HEK293 (cell line): ENCODE measurements around the gene PLIN4.
A peak's percentile ranks its signal among the peaks of the same experiment; 100 is the strongest.
"Not testable (repeated sequence)": the region's sequence is repeated elsewhere in the genome, so short reads cannot be mapped to it uniquely, and the experiment has no call there.

Source experiments
- CTCF ChIA-PET: fragments of 350-600 bp; formaldehyde crosslinking; extraction: SDS; loops from one replicate; lab custom pipeline; 2021; ENCODE audit warnings: antibody characterized with exemption; lab: Yijun Ruan, JAX
- POLR2A ChIA-PET: fragments of 300-600 bp; formaldehyde crosslinking; extraction: SDS; loops from one replicate; lab custom pipeline; 2020; ENCODE audit warnings: antibody characterized with exemption, inconsistent platforms; lab: Yijun Ruan, JAX
- H3K27ac ChIP-seq: fragments of 200-500 bp; sonication (Bioruptor generic); 2 replicates; pipeline ENCODE4 v1.5.1; 2014; ENCODE audit warnings: low read depth, low read length, control low read depth, inconsistent platforms; ENCODE audit errors: extremely low read depth
- H3K36me3 ChIP-seq, 2 experiments: fragments of 200-500 bp in 1 of 2; sonication (Bioruptor generic) in 1 of 2; 1 replicate in 1 of 2; 2 replicates in 1 of 2; pipeline ENCODE4 v1.5.1; 2014 to 2017; ENCODE audit warnings: inconsistent platforms in 2 of 2, low read length in 2 of 2; ENCODE audit not compliant: control insufficient read depth in 2 of 2, insufficient read depth in 1 of 2
- H3K4me1 ChIP-seq: fragments of 200-500 bp; sonication (Bioruptor generic); 2 replicates; pipeline ENCODE4 v1.5.1; 2014; ENCODE audit warnings: mild to moderate bottlenecking, low read length, inconsistent platforms; ENCODE audit not compliant: control insufficient read depth, insufficient read depth
- H3K4me3 ChIP-seq: 2 replicates; pipeline ENCODE4 v1.5.1; 2011; ENCODE audit warnings: low read depth, mild to moderate bottlenecking, control low read depth, low read length, moderate library complexity
- H3K9me3 ChIP-seq: fragments of 200-500 bp; sonication (Bioruptor generic); 2 replicates; pipeline ENCODE4 v1.5.1; 2014; ENCODE audit warnings: low read depth, low read length, inconsistent platforms; ENCODE audit not compliant: control insufficient read depth, insufficient read depth
- ELK4 ChIP-seq: IDR thresholded peaks from 2 replicates; pipeline ENCODE4 v1.6.1; 2011; ENCODE audit warnings: mild to moderate bottlenecking, low read depth, low read length, borderline replicate concordance
- INSM2 ChIP-seq: fragments of 450-650 bp; formaldehyde crosslinking; IDR thresholded peaks from 2 replicates; pipeline ENCODE4 v1.5.1; 2016; ENCODE audit warnings: missing biosample characterization, missing genetic modification characterization
- KLF17 ChIP-seq: fragments of 450-650 bp; formaldehyde crosslinking; IDR thresholded peaks from 2 replicates; pipeline ENCODE4 v1.5.1; 2016; ENCODE audit warnings: missing biosample characterization, missing genetic modification characterization
- PRDM4 ChIP-seq: fragments of 450-650 bp; formaldehyde crosslinking; IDR thresholded peaks from 2 replicates; pipeline ENCODE4 v1.5.1; 2017; ENCODE audit warnings: missing biosample characterization, missing genetic modification characterization
- REPIN1 ChIP-seq: fragments of 450-650 bp; formaldehyde crosslinking; IDR thresholded peaks from 2 replicates; pipeline ENCODE4 v1.5.1; 2017; ENCODE audit warnings: missing biosample characterization, missing genetic modification characterization, low read depth
- REST ChIP-seq: fragments of 450-650 bp; formaldehyde crosslinking; IDR thresholded peaks from 2 replicates; pipeline ENCODE4 v1.5.1; 2016; ENCODE audit warnings: missing biosample characterization, missing genetic modification characterization
- TCF7L2 ChIP-seq: IDR thresholded peaks from 2 replicates; pipeline ENCODE4 v1.6.1; 2011; ENCODE audit warnings: low read depth, mild to moderate bottlenecking, inconsistent platforms, low read length, moderate library complexity, borderline replicate concordance
- ZBTB10 ChIP-seq: fragments of 450-650 bp; formaldehyde crosslinking; IDR thresholded peaks from 2 replicates; pipeline ENCODE4 v1.5.1; 2016; ENCODE audit warnings: missing biosample characterization, missing genetic modification characterization
- ZBTB8A ChIP-seq: fragments of 450-650 bp; formaldehyde crosslinking; IDR thresholded peaks from 2 replicates; pipeline ENCODE4 v1.5.1; 2016; ENCODE audit warnings: missing biosample characterization, missing genetic modification characterization
- ZNF148 ChIP-seq: fragments of 450-650 bp; formaldehyde crosslinking; IDR thresholded peaks from 2 replicates; pipeline ENCODE4 v1.5.0; 2017; ENCODE audit warnings: missing biosample characterization, missing genetic modification characterization, borderline replicate concordance
- ZNF214 ChIP-seq: fragments of 450-650 bp; formaldehyde crosslinking; IDR thresholded peaks from 2 replicates; pipeline ENCODE4 v1.5.1; 2017; ENCODE audit warnings: missing biosample characterization, mild to moderate bottlenecking, missing genetic modification characterization, borderline replicate concordance
- ZNF292 ChIP-seq: fragments of 450-650 bp; formaldehyde crosslinking; IDR thresholded peaks from 2 replicates; pipeline ENCODE4 v1.5.1; 2016; ENCODE audit warnings: low read depth, missing biosample characterization, missing genetic modification characterization, borderline replicate concordance
- ZNF664 ChIP-seq: fragments of 450-650 bp; formaldehyde crosslinking; IDR thresholded peaks from 2 replicates; pipeline ENCODE4 v1.5.1; 2016; ENCODE audit warnings: missing biosample characterization, missing genetic modification characterization
- ZNF837 ChIP-seq: fragments of 450-650 bp; formaldehyde crosslinking; IDR thresholded peaks from 2 replicates; pipeline ENCODE4 v1.5.1; 2016; ENCODE audit warnings: missing biosample characterization, missing genetic modification characterization
- ZSCAN16 ChIP-seq: fragments of 450-650 bp; formaldehyde crosslinking; IDR thresholded peaks from 2 replicates; pipeline ENCODE4 v1.5.1; 2016; ENCODE audit warnings: missing biosample characterization, missing genetic modification characterization

The PLIN4 gene

GRCh38 chr19:4567584-4568071, 49.3 kb upstream of the PLIN4 start (continued):
- peak; percentile 71 for TF ChIP-seq KLF17

- Histone ChIP-seq H3K36me3 (no peaks in the 10 kb centered on the region), H3K4me3 (no peak overlapping the region), H3K27ac (no peak overlapping the region)
- CTCF ChIA-PET, result interaction anchor here (0.6 to 3.5 kb wide), 23 partner anchors 8 to 530 kb away, joined by 3 to 48 read pairs (median 4); no protein-coding TSS in a partner anchor
- TF ChIP-seq ZNF214 (tag by site-specific recombination) (no peak), ZNF292 (no peak), ZNF148 (tag by site-specific recombination) (no peak), ZNF664 (tag by site-specific recombination) (no peak), REST (no peak), ZNF837 (no peak), INSM2 (no peak), ELK4 (no peak), ZSCAN16 (tag by site-specific recombination) (peak; percentile 94), ZBTB8A (tag by site-specific recombination) (no peak), ZBTB10 (tag by site-specific recombination) (0 out of 2 replicates have a peak, but pooled peaks have one; percentile 24), REPIN1 (tag by site-specific recombination) (no peak), TCF7L2 (no peak), PRDM4 (tag by site-specific recombination) (no peak)
- TF ChIP-seq, all 188 proteins: peak for 2
- POLR2A ChIA-PET, result no interaction called here
- H3K4me1 ChIP-seq, result no peaks in the 10 kb centered on the region
- H3K9me3 ChIP-seq, result no peaks in the 10 kb centered on the region
These were observed 48.2 kb upstream of the PLIN4 start for GRCh38 chr19:4566402-4567051.

- POLR2A ChIA-PET, H3K4me1 ChIP-seq: not testable (repeated sequence)
- CTCF ChIA-PET, result interaction anchor here (0.7 kb wide), 1 partner anchor 41 kb away, joined by 3 read pairs; no protein-coding TSS in a partner anchor
These were observed 45.3 kb upstream of the PLIN4 start for GRCh38 chr19:4563562-4563961.

More at GRCh38 chr19:4563562-4563961, 45.3 kb upstream of the PLIN4 start:
- not testable (repeated sequence) for H3K4me3 ChIP-seq, H3K27ac ChIP-seq, H3K36me3 ChIP-seq, H3K9me3 ChIP-seq
